GM18868 (cell line): ENCODE results near the gene BLTP2.
A peak's percentile ranks its signal among the peaks of the same experiment; 100 is the strongest.
"Not testable (repeated sequence)": the region's sequence is repeated elsewhere in the genome, so short reads cannot be mapped to it uniquely, and the experiment has no call there.

Source experiments
- ATAC-seq: cut with Tn5 transposase; IDR thresholded peaks from one replicate; pipeline ENCODE4 v1.9.1; 2021; ENCODE audit warnings: mild to moderate bottlenecking, moderate library complexity; ENCODE audit not compliant: unreplicated experiment

The BLTP2 gene

GRCh38 chr17:28648698-28649097 is 3.7 kb upstream of the BLTP2 start:
- no peak for ATAC-seq

GRCh38 chr17:28646039-28646754 is 1.2 kb upstream of the BLTP2 start:
- ATAC-seq: no peak

- ATAC-seq: no peak
Measured at GRCh38 chr17:28645576-28645939, 600 bp upstream of the BLTP2 start.

GRCh38 chr17:28643983-28644786 is 773 bp downstream of the BLTP2 start:
- peak; percentile 3 for ATAC-seq

GRCh38 chr17:28641579-28641978 is 3.4 kb downstream of the BLTP2 start:
- no peak for ATAC-seq

- ATAC-seq: no peak
Measured at GRCh38 chr17:28635506-28635905, 9.5 kb downstream of the BLTP2 start.

- ATAC-seq: no peak
Measured at GRCh38 chr17:28634206-28634865, 10.6 kb downstream of the BLTP2 start.

- no peak for ATAC-seq
Measured at GRCh38 chr17:28626818-28627217, 18.1 kb downstream of the BLTP2 start.

- ATAC-seq: no peak
Measured at GRCh38 chr17:28624148-28624547, 20.8 kb downstream of the BLTP2 start.

- ATAC-seq: no peak
Measured at GRCh38 chr17:28623696-28624095, 21.3 kb downstream of the BLTP2 start.

- no peak for ATAC-seq
Measured at GRCh38 chr17:28622186-28622585, 22.8 kb downstream of the BLTP2 start.

- no peak for ATAC-seq
Measured at GRCh38 chr17:28620010-28620409, 24.9 kb downstream of the BLTP2 start.

- no peak for ATAC-seq
Measured at GRCh38 chr17:28618464-28618863, 26.5 kb downstream of the BLTP2 start.

GRCh38 chr17:28616281-28616680 is 28.7 kb downstream of the BLTP2 start:
- no peak for ATAC-seq

GRCh38 chr17:28615260-28615940 is 29.6 kb downstream of the BLTP2 start:
- no peak for ATAC-seq

GRCh38 chr17:28613931-28614381 is 31.0 kb downstream of the BLTP2 start, which contains the start of gene RSKR:
Gene RSKR (minus strand): TSS chr17:28614185. CDS start chr17:28614161, 24 bp downstream.
- no peak for ATAC-seq

- no peak for ATAC-seq
Measured at GRCh38 chr17:28612936-28613872, 31.8 kb downstream of the BLTP2 start.

- ATAC-seq: no peak
Measured at GRCh38 chr17:28612531-28612930, 32.4 kb downstream of the BLTP2 start.

GRCh38 chr17:28610376-28610775 is 34.6 kb downstream of the BLTP2 start:
- no peak for ATAC-seq

- ATAC-seq: not testable (repeated sequence)
Measured at GRCh38 chr17:28604031-28604430, 40.9 kb downstream of the BLTP2 start.
